Mesendoderm (in vitro differentiated cells): ENCODE measurements around the gene KIAA0319L.

Experiments used
- DNase-seq: peaks from one replicate; pipeline ENCODE4 v3.0.0; 2013
- H2AK5ac ChIP-seq: 2 replicates; pipeline ENCODE4 v1.6.1; 2013; ENCODE audit warnings: low read length, inconsistent platforms
- H2BK120ac ChIP-seq: 2 replicates; pipeline ENCODE4 v1.6.1; 2013; ENCODE audit warnings: low read depth, mild to moderate bottlenecking, low read length, moderate library complexity, mixed read lengths
- H2BK15ac ChIP-seq: replicated peaks from 2 replicates; pipeline ENCODE4 v1.6.1; 2013; ENCODE audit warnings: low read depth, mild to moderate bottlenecking, moderate library complexity
- H2BK5ac ChIP-seq: 2 replicates; pipeline ENCODE4 v1.6.1; 2013; ENCODE audit warnings: low read length, inconsistent platforms
- H3K18ac ChIP-seq: 2 replicates; pipeline ENCODE4 v1.6.1; 2013; ENCODE audit warnings: mild to moderate bottlenecking, low read length, mixed read lengths
- H3K23ac ChIP-seq: one replicate; pipeline ENCODE4 v1.6.1; 2013; ENCODE audit warnings: low read length
- H3K27ac ChIP-seq: 2 replicates; pipeline ENCODE4 v1.5.1; 2013; ENCODE audit warnings: low read depth, mild to moderate bottlenecking, inconsistent platforms, low read length, moderate library complexity
- H3K27me3 ChIP-seq: 2 replicates; pipeline ENCODE4 v1.6.1; 2013; ENCODE audit warnings: low read length, control low read depth, mild to moderate bottlenecking, inconsistent platforms; ENCODE audit not compliant: insufficient read depth, poor library complexity
- H3K36me3 ChIP-seq: 2 replicates; pipeline ENCODE4 v1.6.1; 2013; ENCODE audit warnings: low read length, inconsistent platforms; ENCODE audit not compliant: control insufficient read depth, insufficient read depth
- H3K4ac ChIP-seq: one replicate; pipeline ENCODE4 v1.6.1; 2013; ENCODE audit warnings: low read depth, mild to moderate bottlenecking, low read length, moderate library complexity
- H3K4me1 ChIP-seq: 2 replicates; pipeline ENCODE4 v1.6.1; 2013; ENCODE audit warnings: low read depth, low read length, inconsistent platforms; ENCODE audit not compliant: control insufficient read depth
- H3K4me2 ChIP-seq: 2 replicates; pipeline ENCODE4 v1.6.1; 2013; ENCODE audit warnings: low read length
- H3K4me3 ChIP-seq: 2 replicates; pipeline ENCODE4 v1.5.1; 2013; ENCODE audit warnings: mild to moderate bottlenecking, low read length
- H3K56ac ChIP-seq: one replicate; pipeline ENCODE4 v1.6.1; 2013; ENCODE audit warnings: low read length
- H3K79me1 ChIP-seq: 2 replicates; pipeline ENCODE4 v1.6.1; 2013; ENCODE audit warnings: low read length, inconsistent platforms
- H3K79me2 ChIP-seq: 2 replicates; pipeline ENCODE4 v1.6.1; 2013; ENCODE audit warnings: mild to moderate bottlenecking, low read length; ENCODE audit not compliant: control insufficient read depth, insufficient read depth
- H3K9ac ChIP-seq: 2 replicates; pipeline ENCODE4 v1.6.1; 2013; ENCODE audit warnings: low read length, inconsistent platforms
- H4K5ac ChIP-seq: one replicate; pipeline ENCODE4 v1.6.1; 2013; ENCODE audit warnings: low read length
- H4K8ac ChIP-seq: one replicate; pipeline ENCODE4 v1.6.1; 2013; ENCODE audit warnings: low read depth, mild to moderate bottlenecking, control low read depth, low read length, moderate library complexity
- WGBS: extraction: QIAGEN DNeasy Blood & Tissue Kit; methylation state at CpG from one replicate; pipeline ENCODE4 v1.1.7; 2013; ENCODE audit warnings: low lambda C conversion rate, missing lambda C conversion rate; ENCODE audit not compliant: insufficient coverage; ENCODE audit errors: extremely low coverage; 5-methylcytosine and 5-hydroxymethylcytosine counted together

Gene KIAA0319L

GRCh38 chr1:35592991-35593769 lies 36.0 kb upstream of the KIAA0319L start:
- H4K8ac ChIP-seq: no peak overlapping the region
- H3K4me2 ChIP-seq: no peak overlapping the region
- no peaks in the 10 kb centered on the region for H3K36me3 ChIP-seq
- no peak overlapping the region for H2BK120ac ChIP-seq
- no peak overlapping the region for H3K23ac ChIP-seq
- H3K56ac ChIP-seq: no peak overlapping the region
- H3K4me1 ChIP-seq: peaks cover 2% of the 10 kb centered on the region
- no peaks in the 10 kb centered on the region for H3K79me2 ChIP-seq
- no peak overlapping the region for H2BK15ac ChIP-seq
- no peak overlapping the region for H3K27ac ChIP-seq
- H3K4ac ChIP-seq: no peak overlapping the region
- no CpG with 5 or more reads among the region's 8 CpGs for WGBS
- no peak overlapping the region for H3K9ac ChIP-seq
- no peak for DNase-seq
- no peaks in the 10 kb centered on the region for H3K79me1 ChIP-seq
- no peak overlapping the region for H2BK5ac ChIP-seq
- H4K5ac ChIP-seq: no peak overlapping the region
- no peak overlapping the region for H3K18ac ChIP-seq
- no peak overlapping the region for H2AK5ac ChIP-seq
- no peaks in the 10 kb centered on the region for H3K27me3 ChIP-seq
- no peak overlapping the region for H3K4me3 ChIP-seq

DNA sequence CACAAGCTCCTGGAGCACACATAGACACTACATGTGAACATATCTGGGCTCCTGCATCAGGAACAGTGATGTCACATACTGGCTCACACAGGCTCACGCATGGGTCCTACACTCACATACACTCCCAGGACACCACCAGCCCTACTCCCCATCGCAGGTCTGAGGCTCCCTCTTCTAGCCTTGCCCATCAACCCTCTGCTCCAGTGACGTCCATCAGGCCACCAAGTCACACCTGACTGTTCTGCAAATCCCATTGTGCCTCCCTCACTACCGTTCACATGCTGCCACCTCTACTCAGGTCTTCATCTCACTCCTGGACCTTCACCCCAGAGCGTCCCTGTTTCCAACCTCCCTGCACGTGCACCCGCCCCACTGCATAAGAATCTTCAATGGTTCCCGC lies 34.0 kb upstream of the KIAA0319L start:
- Histone ChIP-seq H3K79me2 (no peaks in the 10 kb centered on the region), H3K18ac (no peak overlapping the region), H2BK15ac (no peak overlapping the region), H3K27ac (no peak overlapping the region), H4K8ac (no peak overlapping the region), H3K27me3 (no peaks in the 10 kb centered on the region), H2AK5ac (no peak overlapping the region), H2BK120ac (no peak overlapping the region), H3K9ac (no peak overlapping the region), H3K79me1 (no peaks in the 10 kb centered on the region), H3K4me1 (peaks cover 3% of the 10 kb centered on the region), H4K5ac (no peak overlapping the region), H3K4me3 (no peak overlapping the region), H3K23ac (no peak overlapping the region), H2BK5ac (no peak overlapping the region), H3K4ac (no peak overlapping the region), H3K4me2 (no peak overlapping the region), H3K36me3 (no peaks in the 10 kb centered on the region), H3K56ac (no peak overlapping the region)
- DNase-seq: no peak
- WGBS: no CpG with 5 or more reads among the region's 8 CpGs

- Histone ChIP-seq H4K8ac (no peak overlapping the region), H3K27ac (no peak overlapping the region), H2AK5ac (no peak overlapping the region), H2BK15ac (no peak overlapping the region), H3K27me3 (no peaks in the 10 kb centered on the region), H3K9ac (no peak overlapping the region), H2BK5ac (no peak overlapping the region), H3K4me2 (no peak overlapping the region), H3K79me2 (no peaks in the 10 kb centered on the region), H3K4me1 (peaks cover 3% of the 10 kb centered on the region), H3K56ac (no peak overlapping the region), H4K5ac (no peak overlapping the region), H3K18ac (no peak overlapping the region), H3K36me3 (no peaks in the 10 kb centered on the region), H3K79me1 (no peaks in the 10 kb centered on the region), H2BK120ac (no peak overlapping the region), H3K4me3 (no peak overlapping the region), H3K23ac (no peak overlapping the region), H3K4ac (no peak overlapping the region)
- DNase-seq: no peak
- WGBS: no CpG with 5 or more reads among the region's 25 CpGs
Observed at GRCh38 chr1:35590476-35591040, 33.4 kb upstream of the KIAA0319L start.

DNA sequence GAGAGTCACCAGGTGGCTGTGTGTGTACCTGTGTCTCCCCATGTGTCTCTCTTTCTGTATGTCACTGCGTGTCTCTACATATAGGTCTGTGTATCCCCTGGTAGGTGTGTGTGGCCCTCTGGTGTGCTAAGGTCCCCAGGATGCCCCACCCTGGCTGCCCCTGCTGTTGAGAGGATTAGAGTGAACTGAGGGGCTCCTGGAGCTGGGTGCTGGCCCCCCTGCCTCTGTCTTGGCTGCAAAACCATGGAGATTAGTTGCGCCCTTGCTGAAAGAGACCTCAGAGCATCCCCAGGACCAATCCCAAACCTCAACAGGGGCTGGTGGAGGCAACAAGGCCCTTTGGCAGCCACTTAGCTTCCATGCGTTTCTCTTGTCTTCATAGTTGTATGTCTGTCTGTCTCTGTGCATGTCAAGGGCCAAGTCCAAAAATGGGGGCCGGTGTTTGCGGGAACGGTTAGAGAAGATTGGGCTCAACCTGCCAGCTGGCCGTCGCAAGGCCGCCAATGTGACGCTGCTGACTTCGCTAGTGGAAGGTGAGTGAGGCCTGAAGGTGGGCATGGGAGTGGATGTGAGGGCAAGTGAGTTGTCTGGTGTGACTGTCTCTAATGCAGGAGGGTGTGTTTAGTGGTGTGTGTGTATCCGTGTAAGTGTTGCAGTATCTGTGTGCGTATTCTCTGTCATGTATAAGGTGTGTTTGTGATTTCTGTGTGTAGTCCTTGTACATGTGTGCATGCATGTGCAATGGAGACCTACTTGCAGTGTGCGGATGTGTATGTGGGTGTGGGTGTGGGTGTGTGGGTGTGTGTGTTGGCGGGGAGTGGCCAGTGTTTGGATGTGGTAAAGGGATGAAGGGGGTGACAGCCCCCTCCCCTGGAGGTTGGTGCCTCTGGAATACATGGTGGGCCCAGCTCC lies 32.6 kb upstream of the KIAA0319L start:
- no peak overlapping the region for H4K8ac ChIP-seq
- no peak overlapping the region for H2BK5ac ChIP-seq
- peaks cover 3% of the 10 kb centered on the region for H3K4me1 ChIP-seq
- no peaks in the 10 kb centered on the region for H3K79me1 ChIP-seq
- no peaks in the 10 kb centered on the region for H3K36me3 ChIP-seq
- no peaks in the 10 kb centered on the region for H3K27me3 ChIP-seq
- no peak overlapping the region for H4K5ac ChIP-seq
- no peak overlapping the region for H2BK120ac ChIP-seq
- WGBS: no CpG with 5 or more reads among the region's 15 CpGs
- H3K23ac ChIP-seq: no peak overlapping the region
- no peak overlapping the region for H3K18ac ChIP-seq
- no peak for DNase-seq
- H2AK5ac ChIP-seq: no peak overlapping the region
- H3K4me2 ChIP-seq: no peak overlapping the region
- no peak overlapping the region for H3K4me3 ChIP-seq
- no peak overlapping the region for H3K9ac ChIP-seq
- no peaks in the 10 kb centered on the region for H3K79me2 ChIP-seq
- no peak overlapping the region for H3K56ac ChIP-seq
- no peak overlapping the region for H2BK15ac ChIP-seq
- no peak overlapping the region for H3K4ac ChIP-seq
- no peak overlapping the region for H3K27ac ChIP-seq

DNA sequence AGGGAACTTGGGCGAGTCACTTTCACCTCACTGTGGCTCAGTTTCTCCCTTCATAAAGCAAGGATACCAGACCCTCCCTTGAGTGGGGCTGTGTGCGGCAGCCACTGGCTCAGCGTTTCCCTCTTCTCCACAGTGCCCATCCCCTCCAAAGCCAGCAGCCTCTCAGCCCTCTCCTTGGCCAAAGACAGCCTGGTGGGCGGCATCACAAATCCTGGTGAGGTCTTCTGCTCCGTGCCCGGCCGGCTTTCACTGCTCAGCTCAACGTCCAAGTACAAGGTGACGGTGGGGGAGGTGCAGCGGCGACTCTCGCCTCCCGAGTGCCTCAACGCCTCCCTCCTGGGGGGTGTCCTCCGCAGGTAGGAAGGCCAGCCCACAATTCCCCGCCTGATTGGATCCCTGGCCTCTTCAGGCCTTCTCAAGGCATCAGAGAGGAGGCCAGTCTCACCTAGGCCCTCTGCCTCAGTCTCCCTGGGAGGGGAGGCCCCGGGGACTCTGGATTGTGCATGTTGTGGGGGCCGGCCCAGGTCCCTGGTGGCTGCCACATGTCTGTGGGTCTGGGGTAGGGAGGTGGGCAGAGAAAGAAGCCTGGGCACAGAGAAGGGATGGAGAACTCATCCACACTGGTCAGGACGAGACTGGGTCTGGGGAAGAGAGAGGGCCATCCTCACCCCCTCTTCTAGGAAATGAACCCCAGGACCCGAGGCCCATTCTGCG lies 31.2 kb upstream of the KIAA0319L start:
- H2AK5ac ChIP-seq: no peak overlapping the region
- H3K79me2 ChIP-seq: no peaks in the 10 kb centered on the region
- H3K4me1 ChIP-seq: peaks cover 3% of the 10 kb centered on the region
- DNase-seq: no peak
- peak overlapping the region; percentile 43 for H3K56ac ChIP-seq
- no peak overlapping the region for H3K9ac ChIP-seq
- H4K8ac ChIP-seq: no peak overlapping the region
- H3K79me1 ChIP-seq: no peaks in the 10 kb centered on the region
- no peak overlapping the region for H3K4ac ChIP-seq
- no peak overlapping the region for H2BK15ac ChIP-seq
- H3K4me2 ChIP-seq: no peak overlapping the region
- no peaks in the 10 kb centered on the region for H3K36me3 ChIP-seq
- no peak overlapping the region for H3K4me3 ChIP-seq
- no peak overlapping the region for H2BK5ac ChIP-seq
- H4K5ac ChIP-seq: no peak overlapping the region
- WGBS: no CpG with 5 or more reads among the region's 21 CpGs
- H3K23ac ChIP-seq: no peak overlapping the region
- no peaks in the 10 kb centered on the region for H3K27me3 ChIP-seq
- no peak overlapping the region for H3K18ac ChIP-seq
- no peak overlapping the region for H3K27ac ChIP-seq
- no peak overlapping the region for H2BK120ac ChIP-seq
